ENCODE data around the gene E2F2.

The E2F2 gene

GRCh38 chr1:23460519-23460918 is 70.5 kb downstream of the E2F2 start:
- no peak for DNase-seq (ENCODE audit: low read depth)

GRCh38 chr1:23459338-23459757 is 71.7 kb downstream of the E2F2 start:
- DNase-seq (ENCODE audit: low read depth): no peak
